Jurkat, Clone E6-1 (cell line): ENCODE results near the gene MEGF11.

Experiments
- DNase-seq: peaks from one replicate; pipeline ENCODE4 v3.0.0-alpha.2; 2011; ENCODE audit warnings: low read depth, low spot score
- H3K4me3 ChIP-seq: 2 replicates; pipeline ENCODE4 v1.5.1; 2011; ENCODE audit warnings: mild to moderate bottlenecking, low read length, control low read depth, moderate library complexity

Gene MEGF11

DNA sequence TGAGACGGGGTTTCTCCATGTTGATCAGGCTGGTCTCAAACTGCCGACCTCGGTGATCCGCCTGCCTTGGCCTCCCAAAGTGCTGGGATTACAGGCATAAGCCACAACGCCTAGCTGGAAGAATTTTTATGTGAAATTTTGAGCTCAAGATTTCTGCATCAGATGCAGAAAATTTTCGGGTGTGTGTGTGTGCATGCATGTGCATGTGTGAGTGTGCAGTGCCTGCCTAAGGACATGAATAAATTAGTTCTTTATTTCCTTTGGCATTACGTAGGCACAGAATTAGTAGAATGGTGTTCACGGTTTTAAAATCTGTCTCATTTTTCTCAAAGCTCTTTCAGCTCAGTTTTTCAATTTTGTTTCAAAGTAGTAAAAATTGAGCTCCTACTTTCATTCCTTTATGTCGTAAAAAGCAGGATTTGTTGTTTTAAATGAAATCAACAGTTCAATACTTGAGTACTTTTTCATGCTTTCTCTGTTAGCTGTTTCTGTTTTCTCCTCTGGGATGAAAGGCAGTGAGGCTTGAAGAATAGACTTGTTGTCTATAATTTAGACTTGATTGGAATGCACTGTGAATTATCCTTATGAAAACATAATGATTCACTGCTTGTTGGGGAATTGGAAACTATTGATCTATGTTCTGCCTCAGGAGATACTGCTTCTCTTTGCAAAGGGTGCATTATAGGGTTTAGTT is 407.6 kb downstream of the MEGF11 start:
- no peak for DNase-seq
- H3K4me3 ChIP-seq = no peak overlapping the region
